CD4-positive, alpha-beta T cell treated with Interleukin-10 for 1 hour (primary cell): ENCODE results near the gene AFAP1L1.
"Not testable (repeated sequence)": the region's sequence is repeated elsewhere in the genome, so short reads cannot be mapped to it uniquely, and the experiment has no call there.

ENCODE experiments used
- DNase-seq: peaks from one replicate; pipeline ENCODE4 v3.0.0-alpha.2; 2020

Gene AFAP1L1

DNA sequence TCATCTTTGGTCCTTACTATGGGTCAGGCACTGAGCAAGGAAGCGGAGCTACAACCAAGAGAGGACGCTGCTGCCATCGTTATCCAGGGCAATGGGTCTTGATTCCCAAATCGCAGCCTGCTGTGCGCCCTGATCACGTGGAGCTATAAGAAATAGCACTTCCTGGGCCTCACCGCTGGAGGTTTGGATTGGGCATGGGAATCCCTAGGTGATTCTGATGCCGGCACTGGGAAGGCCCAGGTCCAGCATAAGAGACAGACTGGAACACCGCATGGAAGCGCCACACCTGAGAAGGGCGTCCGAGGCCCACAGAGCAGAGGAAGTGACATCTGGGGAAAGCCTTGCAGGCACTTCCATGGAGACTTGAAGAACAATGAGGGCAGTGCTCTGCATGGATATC lies 104.4 kb downstream of the AFAP1L1 start:
- no peak for DNase-seq

DNA sequence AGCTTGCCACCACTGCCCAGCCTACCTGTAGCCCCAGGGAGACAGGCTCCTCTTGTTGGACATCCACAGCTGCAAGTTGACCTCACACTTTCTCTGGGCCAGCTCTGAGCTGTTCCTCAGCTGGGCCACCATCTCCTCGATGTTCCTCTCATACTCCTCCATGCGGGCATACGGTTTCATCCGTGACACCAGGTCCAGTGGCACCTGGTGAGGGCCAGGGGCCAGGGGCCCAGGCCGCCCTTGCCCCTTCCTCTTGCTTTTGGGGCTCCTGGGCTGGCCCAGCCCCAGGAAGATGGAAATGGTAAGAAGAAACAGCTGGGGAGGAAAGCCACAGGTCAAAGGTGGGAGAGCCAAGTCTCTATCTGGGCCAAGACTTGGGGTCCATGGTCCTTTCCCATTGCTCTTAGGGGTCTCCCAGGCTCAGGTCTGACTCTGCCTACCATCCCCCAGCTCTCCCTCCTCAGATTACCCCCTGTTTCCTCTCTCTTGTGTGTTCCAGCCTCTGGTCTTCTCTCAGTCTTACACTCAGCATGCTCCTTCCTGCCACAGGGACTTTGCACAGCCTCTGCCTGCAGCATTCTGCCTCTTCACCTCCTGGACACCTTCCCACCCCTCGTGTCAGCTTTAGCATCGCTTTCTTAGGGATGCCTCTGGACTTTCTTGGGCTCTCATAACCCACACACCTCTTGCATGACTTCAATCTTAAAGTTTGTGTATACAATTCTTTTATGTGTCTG lies 105.2 kb downstream of the AFAP1L1 start:
- DNase-seq, result no peak

DNA sequence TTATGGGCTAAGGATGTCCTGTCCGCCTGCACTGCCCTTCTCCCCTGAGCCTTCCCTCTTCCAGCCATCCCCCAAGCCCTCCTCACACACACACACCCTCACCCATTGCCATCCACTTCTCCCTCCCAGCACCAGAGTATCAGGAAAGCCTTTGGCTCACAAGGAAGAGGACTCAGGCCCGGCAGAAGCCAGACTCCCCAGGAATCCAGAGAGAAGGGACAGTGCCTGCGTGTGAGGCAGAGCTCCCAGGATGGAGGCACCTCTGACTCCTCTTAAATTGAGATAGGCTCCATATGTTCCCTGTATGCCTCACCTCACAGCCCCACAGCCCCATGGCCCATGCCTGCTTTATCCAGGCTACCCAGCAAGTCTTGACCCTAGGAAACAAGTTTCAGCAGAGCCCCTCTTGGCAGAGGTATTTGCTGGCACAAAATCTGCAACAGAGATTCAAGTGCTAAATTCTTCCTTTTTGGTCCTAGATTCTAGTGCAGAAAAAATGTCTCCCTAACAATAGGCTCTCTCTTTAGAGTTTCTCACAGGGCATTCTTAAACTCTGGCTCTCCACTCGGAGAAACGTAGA lies 106.7 kb downstream of the AFAP1L1 start:
- DNase-seq, result no peak

DNA sequence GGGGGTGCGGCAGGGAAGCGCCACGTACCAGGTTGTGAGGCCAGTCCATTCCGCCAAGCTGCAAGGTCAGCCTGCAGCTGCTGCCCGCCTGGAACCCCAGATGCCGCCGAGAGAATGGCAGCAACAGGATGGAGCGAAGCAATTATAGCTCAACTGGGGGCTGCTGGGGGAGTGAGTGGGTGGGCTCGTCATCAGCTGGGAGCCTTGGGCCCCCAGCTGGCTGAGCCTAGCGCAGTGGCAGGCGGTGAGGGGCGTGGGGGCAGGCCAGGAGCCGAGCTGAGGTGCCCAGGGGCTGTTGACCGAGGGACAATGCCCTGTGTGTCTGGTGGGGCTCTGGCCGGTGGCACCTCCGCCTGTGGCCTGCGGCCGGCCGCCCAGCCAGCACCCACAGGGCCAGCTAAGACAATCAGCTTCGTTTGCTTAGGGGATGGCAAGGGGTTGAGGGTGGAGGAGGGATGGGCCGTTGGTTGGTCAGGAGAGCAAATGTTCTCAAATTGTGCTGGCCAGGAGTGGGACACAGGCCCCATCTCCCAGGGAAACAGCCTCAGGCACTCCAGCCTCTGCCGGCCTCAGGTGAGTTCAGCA lies 107.6 kb downstream of the AFAP1L1 start, which contains the start of gene IL17B:
TSS of gene IL17B (minus strand) at position 116 of the 585 bp plus-strand sequence. CDS start at position 49, 67 bp downstream.
- no peak for DNase-seq

DNA sequence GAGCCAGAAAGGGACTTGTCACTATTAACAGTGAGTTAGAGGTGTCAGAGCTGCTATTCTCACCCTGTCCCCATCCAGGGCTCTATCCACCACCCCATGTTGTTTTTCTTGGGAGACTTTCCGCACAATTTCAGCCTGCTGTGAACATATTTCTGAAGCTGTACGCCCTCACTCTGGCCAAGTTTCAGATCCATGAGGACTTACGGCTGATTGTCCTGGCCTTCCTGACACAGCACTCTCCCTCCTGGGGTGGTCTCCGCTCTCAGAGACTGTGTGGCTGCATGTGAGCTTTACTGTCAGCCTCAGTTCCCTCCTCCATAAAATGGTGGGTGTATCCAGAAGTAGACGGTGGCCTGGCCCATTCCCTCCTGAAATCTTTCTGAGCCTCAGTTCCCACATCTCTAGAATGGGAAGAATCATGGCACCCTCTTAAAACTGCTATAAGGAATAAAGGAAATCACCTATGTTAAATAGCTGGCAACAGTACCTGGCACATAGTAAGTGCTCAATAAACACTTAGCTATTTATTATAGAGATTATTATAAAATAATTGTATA lies 108.2 kb downstream of the AFAP1L1 start:
- no peak for DNase-seq

DNA sequence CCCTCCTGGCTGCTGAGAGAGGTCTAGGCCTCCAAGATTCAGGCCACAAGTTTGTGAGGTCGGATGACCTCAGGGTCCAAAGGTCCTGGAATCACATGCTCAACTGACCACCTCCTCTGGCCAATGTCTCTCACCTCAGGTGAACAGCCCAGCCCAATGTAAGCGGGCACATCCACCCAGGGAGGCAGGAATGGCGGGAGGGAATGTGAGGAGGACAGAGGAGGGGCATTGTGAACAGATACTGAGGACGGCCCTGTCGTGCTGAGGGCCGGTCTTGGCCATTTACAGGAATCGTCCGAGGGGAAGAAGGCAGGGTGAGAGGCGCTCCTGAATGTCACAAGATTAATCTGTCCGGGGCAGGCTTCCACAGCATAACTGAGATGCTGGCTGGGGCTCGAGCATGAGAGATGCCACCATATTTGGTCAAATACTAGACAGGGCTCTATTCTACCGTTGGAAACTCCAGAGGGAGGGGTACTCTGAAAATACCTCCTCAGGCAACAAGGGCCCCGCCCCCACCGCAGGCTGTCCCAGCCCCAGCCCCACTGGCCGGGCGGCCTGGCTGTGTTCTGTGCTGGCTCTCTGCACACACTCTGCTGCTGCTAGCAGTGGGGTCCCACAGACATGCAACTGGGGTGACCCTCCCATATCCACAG lies 108.9 kb downstream of the AFAP1L1 start:
- DNase-seq, result no peak

DNA sequence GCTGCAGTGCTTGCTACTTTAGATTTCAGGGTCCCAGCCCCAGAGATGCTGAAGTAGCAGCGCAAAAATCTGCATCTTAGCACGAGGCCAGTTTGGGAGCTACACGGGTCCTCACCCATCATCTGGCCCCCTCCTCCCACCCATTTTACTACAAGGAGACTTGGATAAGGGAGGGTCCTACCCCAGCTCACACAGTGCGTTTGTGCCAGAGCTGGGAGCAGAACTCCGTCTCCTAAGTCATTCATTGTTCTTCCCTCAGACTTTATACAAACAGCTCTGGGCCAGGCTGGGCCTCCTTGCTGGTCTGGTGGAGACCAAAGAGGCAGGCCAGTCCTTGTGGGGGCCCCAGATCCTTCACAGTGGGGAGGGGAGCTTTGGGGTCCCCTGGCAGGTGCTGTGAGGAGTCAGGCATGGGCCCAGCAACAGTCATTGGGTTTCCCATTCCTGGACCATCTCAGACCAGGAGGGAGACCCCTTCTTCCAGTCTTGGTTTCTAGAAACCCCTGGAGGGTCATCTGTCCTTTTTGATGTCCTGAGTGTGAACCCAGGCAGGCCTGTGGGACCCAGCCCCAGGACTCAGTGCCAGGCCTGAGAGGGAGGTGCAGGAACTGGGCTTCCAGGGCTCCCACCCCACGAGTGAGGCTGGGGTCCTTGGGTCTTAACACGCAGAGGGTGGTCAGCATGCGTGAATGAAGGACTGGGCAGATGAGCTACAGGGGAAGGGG lies 109.8 kb downstream of the AFAP1L1 start:
- DNase-seq, result no peak

DNA sequence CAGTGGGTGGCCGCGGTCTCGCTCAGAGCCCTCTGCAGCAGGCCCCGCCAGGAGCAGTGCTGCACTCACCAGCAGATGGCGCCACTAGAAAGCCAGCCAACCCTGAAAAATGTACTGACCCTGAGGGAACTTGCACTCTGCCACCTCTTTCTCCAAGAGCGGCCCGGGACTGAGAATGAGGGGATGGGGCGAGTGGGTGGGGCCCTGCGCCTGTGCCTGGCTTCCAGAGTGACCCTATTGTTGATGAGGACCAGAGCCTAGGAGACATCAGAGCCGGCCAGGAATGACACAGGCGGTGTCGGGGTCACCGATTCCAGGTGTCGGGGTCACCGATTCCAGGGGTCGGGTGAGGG lies 110.3 kb downstream of the AFAP1L1 start:
- peak; percentile 68 for DNase-seq

DNA sequence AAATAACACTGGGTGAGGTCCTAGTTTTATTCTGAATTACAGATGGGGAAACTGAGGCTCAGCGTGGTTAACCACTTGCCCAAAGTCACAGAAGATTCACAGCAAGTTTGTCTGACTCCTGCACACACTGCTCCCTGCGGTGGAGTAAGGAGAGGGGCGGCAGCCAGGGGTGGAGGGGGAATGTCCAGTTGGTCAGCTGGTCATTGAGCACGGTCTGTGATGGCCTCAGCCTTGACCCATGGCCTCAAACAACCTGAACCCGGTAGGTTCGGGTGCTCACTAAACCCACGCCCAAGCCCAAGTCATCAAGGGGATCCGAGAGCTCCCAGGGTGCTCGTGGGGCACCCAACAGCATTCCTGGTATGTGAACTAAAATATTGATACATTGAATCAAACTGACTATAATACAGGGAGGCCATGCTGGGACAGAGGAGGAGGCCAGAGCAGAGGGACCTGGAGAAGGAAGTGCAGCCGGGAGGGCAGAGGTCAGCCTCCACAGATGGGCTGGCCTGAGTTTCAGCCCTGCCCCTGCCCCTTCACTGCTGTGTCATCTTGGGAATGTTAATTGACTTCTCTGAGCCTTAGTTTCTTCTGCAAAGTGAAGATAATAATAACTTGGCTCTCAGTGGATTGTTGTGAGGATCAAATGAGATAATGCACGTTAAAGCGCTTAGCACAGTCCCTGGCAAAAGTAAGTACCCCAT lies 111.0 kb downstream of the AFAP1L1 start:
- no peak for DNase-seq

DNA sequence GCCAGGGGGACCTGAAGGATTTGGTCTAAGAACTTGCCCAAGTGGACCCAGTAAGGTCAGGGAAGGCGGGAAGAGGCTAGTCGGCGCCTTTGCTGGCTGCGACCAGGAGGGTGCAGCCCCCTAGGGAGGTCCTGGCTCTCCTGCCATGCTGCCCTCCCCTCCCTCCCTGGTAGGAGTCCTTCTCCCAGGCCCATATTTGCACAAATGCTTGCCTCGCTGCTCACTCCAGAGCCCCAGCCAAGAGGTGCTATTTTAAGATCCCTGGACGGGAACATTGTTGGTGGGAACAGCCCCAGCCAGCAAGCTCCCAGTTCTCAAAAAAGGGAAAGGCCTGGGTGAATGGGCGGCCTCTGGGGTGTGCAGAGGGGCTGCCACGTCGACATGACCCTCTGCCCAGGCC lies 111.7 kb downstream of the AFAP1L1 start:
- no peak for DNase-seq

DNA sequence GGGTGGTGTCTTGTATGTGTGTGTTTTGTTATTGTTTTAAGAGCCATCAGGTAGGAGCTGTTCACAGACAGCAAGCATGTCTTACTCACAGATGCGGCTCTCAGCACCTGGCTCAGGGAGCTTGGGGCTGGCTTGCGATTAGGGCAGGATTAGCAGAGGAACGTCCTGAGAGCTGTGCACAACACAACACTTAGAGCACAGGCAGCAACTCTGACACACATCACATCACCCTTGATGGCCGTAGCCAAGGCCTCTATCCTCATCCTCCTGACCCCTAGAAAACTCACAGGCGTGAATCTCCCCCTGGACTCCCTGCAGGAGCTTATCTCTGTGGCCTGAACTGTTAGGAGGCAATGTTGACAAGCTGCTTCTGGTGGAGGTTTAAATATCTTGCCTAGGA lies 114.5 kb downstream of the AFAP1L1 start:
- DNase-seq, result no peak

DNA sequence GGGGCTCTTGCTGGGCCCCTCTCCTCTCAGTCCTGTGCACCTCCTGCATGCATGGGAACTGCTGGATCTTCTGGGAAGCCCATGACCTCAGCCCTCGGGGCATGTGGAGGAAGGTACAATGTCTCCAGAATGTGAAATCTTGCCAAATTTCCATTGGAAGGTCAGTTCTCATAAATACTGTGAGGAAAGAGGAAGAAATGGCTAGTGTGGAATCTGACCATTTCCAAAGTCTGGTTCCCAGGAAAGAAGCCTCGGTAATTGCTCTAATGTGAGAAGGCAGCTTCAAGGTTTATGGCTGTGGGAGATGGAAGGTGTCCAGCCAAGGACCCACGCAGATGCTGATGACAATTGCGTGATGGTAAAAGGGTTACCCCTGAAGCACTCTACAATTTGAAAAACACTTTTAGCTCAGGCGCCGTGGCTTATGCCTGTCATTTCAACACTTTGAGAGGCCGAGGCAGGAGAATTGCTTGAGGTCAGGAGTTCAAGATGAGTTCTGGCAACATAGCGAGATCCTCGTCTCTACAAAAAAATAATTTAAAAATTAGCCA lies 115.5 kb downstream of the AFAP1L1 start:
- no peak for DNase-seq

DNA sequence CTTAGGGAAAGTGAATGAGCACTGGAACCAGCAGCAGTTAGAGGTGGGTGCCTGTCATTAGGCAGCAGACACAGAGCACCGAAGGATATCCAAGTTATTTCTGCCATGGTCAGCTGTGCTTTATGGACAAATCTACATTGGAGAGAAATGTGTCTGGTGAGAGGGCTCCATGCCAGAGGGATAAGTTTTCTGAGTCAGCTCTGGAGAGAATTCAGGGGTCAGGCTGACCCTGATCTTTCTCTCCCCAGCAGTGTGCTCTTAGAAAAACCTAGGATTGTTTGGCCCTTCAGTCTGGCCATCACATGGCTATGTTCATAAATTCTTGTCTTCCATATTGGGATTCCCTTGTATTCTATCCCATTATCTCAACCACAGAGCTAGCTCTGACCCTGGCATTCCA lies 116.3 kb downstream of the AFAP1L1 start:
- no peak for DNase-seq

DNA sequence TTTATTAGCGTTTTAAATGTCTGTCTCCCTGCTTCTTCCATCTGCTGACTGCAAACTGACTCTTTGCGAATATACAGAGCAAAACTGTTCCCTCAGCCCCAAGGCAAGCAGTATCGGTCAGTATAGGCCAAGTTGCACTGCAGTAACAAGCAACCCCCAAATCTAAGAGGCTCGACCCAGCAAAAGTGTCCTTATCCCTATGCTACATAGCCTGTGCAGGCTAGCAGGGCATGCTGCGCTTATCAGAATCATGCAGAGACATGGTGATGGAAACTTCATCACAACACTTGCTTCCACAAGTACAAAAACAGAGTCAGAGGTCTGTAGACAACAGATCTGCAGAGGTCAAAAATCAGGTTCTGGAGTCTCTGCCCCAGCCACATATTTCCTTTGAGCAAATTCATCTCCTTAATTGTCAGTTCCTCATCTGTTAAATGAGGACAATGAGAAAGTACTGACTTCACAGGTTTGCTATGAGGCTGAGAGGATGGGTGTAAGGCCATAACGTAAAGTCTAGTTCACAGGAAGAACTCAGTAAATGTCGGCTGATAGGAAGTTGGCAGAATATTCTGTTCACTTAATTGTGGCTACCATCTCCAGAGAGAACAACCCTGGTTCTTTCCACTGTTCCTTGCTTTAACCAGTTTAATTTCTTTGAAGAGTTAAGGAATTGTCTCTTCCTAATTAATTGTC lies 117.0 kb downstream of the AFAP1L1 start:
- no peak for DNase-seq

DNA sequence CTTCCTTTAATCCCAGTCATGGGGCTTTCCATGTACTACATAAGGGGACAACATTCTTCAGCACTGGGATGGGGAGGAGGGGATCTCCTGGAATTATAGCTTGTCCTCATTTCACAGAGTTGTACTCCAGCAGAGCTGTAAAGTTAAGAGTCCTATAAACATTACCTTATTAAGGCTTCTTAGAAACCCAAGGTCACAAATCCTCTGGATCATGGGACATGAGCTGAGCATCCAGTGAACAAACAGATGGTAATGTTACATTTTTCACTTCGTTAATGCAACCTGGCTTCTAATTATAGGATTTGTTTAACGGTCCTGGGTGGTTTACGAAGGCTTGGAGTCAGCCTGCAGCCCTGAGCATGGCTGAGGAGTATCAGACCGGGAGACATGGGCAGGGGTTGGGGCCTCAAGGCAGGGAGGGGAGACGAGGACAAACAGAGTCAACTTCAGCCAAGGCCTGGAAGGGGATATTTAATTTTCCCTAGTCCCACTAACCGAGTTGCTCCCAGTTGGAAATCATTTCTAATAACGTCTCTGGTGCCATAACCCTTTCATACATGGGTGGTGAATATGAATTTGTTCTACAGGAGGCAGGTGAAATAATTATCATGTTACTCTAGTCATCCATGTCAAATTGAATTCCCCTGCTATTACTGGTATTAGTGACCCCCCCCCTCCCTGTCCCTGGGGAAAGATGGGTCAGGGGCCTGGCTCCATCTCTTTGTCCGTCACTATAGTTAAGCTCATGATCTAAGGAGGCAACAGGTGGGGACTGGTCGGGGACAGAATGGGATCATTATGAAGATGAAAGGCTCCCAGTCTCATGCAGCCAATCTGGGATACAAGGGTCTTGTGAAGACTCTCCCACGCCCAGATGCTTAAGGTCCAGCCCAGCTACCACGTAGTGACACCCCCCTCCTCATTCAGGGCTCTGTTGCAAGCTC lies 118.2 kb downstream of the AFAP1L1 start:
- no peak for DNase-seq

DNA sequence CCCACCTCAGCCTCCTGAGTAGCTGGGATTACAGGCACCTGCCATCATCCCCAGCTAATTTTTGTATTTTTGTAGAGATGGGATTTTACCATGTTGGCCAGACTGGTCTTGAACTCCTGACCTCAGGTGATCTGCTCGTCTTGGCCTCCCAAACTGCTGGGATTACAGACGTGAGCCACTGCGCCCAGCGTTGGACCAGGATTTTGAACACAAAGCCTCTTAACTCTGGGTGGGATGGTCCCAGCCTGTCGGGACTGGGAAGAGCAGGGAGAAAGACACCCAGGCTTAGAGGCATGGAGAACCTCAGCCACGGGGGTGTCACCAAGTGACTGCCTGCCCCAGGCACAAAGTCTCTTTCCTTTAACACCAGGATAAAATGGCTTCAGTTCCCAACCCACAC lies 119.4 kb downstream of the AFAP1L1 start:
- not testable (repeated sequence) for DNase-seq
